Muscle of arm (tissue), 14 donors: ENCODE results near the gene G6PC2. TPM values are rescaled to one million over a fixed set of nuclear protein-coding genes. Genes with fewer than 3 reads are reported as not detected.
"Not testable (repeated sequence)": the region's sequence is repeated elsewhere in the genome, so short reads cannot be mapped to it uniquely, and the experiment has no call there.

Source experiments
- DNase-seq: peaks from one replicate; pipeline ENCODE4 v3.0.0-alpha.2; 2013
- long read RNA-seq, 11 donors: transcript quantifications; one replicate each; lab custom pipeline, GENCODE V29; 2026
- polyA plus RNA-seq, 12 donors: library from polyadenylated mRNA; unstranded; fragments of 120-200 nt; gene quantifications; one replicate each; pipeline ENCODE4 v1.2.1, GENCODE V29; 2013; ENCODE audit not compliant: insufficient read length in 12 of 12

Gene G6PC2
- polyA plus RNA-seq: not detected
- long read RNA-seq, donor 1: 0 reads
- long read RNA-seq, donor 2: 0 reads
- long read RNA-seq, donor 3: 0 reads
- long read RNA-seq, donor 4: 0 reads
- long read RNA-seq, donor 5: 0 reads
- long read RNA-seq, donor 6: 0 reads
- long read RNA-seq, donor 7: 0 reads
- long read RNA-seq, donor 8: 0 reads
- long read RNA-seq, donor 9: 0 reads
- long read RNA-seq, donor 10: 0 reads
- long read RNA-seq, donor 11: 0 reads

- DNase-seq: no peak
Measured at GRCh38 chr2:168901003-168901402, at the start of gene G6PC2. Gene G6PC2, plus strand, starts transcription at chr2:168901291. Its CDS starts 41 bp downstream, at chr2:168901332.

DNA sequence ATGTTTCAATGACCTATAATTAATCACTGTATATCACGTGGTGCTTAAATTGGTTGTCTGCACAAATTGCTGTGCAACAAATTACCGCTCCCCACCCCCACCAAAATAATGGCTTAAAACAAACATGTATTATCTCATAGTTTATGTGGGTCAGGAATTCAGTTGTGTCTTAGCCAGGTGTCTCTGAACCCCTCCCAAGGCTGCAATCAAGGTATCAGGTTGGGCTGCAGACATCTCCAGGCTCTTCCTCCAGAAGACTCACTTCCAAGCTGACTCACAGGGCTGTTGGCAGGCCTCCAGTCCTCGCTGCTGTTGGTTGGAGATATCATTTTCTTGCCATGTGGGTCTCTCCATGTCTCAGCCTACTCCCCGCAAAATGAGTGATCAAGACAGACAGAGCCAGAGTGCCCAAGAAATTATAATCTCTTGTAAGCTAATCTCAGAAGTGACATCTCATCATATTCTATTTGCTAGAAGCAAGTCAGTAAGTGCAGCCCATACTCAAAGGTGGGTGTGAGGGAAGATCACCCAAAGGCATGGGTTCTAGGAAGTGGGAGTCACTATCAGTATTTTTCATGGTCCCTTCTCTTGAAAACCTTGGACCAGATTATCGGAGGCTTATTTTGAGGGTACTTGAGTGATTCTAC, 49.3 kb upstream of the G6PC2 start:
- no peak for DNase-seq

DNA sequence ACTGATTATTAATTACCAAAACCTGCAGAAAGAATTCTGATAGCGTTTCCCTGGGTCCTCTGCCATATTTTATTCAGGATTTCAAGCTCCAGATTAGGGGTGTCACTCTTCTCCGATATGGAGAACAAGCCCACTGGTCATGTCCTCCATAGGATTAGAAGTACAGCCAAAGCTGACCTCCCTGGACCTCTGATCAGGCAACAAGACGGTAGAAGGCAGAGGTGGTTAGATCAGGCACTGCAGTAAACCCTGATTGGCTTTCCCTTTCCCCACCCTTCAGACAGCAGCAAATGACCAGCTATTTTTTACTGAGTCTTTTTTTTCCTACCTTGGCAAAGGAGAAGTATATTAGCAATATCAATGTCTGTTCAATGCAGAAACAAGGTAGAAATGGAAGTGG, 48.6 kb upstream of the G6PC2 start:
- DNase-seq: no peak

DNA sequence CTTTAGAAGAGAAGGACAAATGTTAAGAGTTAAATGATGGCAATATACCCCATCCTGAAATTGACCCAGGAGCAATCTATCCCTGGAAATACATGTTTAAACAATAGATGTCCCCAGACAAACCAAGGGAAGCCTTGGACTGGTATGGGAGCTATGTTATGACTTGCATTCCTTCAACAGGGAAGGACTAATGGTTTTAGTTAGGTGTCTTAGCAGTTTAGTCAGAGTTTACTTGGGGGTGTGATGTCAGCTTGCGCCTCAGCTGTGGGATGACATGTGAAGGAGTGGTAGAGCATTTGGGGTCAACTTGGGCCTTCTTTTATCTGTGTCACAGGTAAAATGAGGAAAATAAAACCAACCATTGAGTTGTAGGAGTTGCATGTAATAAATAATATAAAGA, 47.6 kb upstream of the G6PC2 start:
- DNase-seq: no peak

GRCh38 chr2:168854651-168855050, 46.4 kb upstream of the G6PC2 start:
- no peak for DNase-seq

DNA sequence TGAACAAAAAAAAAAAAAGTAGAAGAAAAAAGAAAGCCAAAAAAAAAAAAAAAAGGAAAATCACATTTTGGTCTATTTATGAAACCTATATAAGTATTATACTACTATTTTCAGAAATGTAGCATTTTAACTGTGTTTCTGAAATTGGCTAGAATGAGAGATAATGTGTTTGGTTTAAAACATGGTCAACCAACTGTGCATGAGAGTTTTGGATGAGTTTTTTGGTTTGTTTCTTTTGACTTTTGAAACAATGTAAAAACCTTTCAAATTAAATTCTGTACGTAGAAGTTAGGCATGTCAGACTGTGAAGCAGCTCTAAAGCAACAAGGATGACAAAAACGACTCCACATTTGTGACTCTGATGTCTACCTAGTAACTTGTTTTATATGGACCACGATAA, 45.5 kb upstream of the G6PC2 start:
- no peak for DNase-seq

GRCh38 chr2:168858146-168858545, 42.9 kb upstream of the G6PC2 start:
- no peak for DNase-seq

DNA sequence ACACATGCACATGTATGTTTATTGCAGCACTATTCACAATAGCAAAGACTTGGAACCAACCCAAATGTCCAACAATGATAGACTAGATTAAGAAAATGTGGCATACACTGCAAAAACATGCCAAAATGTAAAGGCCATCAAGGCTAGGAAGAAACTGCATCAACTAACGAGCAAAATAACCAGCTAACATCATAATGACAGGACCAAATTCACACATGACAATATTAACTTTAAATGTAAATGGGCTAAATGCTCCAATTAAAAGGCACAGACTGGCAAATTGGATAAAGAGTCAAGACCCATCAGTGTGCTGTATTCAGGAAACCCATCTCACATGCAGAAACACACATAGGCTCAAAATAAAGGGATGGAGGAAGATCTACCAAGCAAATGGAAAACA, 33.9 kb upstream of the G6PC2 start:
- not testable (repeated sequence) for DNase-seq

DNA sequence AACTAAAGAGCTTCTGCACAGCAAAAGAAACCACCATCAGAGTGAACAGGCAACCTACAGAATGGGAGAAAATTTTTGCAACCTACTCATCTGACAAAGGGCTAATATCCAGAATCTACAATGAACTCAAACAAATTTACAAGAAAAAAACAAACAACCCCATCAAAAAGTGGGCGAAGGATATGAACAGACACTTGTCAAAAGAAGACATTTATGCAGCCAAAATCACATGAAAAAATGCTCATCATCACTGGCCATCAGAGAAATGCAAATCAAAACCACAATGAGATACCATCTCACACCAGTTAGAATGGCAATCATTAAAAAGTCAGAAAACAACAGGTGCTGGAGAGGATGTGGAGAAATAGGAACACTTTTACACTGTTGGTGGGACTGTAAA, 30.7 kb upstream of the G6PC2 start:
- DNase-seq: not testable (repeated sequence)

DNA sequence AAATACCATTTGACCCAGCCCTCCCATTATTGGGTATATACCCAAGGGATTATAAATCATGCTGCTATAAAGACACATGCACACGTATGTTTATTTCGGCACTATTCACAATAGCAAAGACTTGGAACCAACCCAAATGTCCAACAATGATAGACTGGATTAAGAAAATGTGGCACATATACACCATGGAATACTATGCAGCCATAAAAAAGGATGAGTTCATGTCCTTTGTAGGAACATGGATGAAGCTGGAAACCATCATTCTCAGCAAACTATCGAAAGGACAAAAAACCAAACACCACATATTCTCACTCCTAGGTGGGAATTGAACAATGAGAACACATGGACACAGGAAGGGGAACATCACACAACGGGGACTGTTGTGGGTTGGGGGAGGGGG, 30.3 kb upstream of the G6PC2 start:
- not testable (repeated sequence) for DNase-seq

DNA sequence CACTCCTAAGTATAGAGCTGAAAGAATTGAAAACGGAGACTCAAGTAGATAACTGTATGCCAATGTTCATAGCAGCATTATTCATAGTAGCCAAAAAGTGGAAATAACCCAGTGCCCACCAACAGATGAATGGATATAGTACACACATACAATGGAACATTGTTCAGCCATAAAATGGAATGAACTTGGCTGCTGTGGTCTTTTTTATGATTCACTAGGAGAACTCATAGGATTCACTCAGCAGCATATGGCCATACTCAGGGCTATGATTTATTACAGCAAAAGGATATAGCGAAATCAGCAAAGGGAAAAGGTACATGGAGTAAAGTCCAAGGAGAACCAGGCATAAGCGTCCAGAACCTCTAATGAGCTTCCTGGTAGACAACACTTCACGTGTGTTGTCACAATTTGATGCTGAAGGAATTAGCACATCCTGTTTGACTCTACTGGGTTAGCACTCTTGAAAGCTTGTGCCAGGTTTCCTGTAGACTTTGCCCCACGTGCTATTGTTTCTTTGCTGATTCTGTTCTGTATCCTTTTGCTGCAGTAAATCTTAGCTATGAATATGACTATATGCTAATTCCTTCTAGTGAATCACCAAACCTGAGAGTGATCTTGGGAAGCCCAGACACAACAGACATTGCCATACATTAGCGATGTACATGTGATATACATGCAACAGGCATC, 26.6 kb upstream of the G6PC2 start:
- DNase-seq: no peak

DNA sequence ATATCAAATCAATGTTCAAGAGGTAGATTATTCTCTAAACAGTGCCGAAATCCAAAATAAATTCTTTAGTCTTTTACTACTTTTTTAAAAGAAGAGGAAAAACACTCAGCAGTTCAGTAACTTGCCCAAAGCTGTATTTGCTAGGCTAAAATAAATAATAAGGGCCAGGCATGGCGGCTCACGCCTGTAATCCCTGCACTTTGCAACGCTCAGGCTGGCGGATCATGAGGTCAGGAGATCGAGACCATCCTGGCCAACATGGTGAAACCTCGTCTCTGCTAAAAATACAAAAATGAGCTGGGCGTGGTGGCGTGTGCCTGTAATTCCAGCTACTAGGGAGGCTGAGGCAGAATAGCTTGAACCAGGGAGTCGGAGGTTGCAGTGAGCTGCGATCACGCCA, 18.9 kb upstream of the G6PC2 start:
- not testable (repeated sequence) for DNase-seq

DNA sequence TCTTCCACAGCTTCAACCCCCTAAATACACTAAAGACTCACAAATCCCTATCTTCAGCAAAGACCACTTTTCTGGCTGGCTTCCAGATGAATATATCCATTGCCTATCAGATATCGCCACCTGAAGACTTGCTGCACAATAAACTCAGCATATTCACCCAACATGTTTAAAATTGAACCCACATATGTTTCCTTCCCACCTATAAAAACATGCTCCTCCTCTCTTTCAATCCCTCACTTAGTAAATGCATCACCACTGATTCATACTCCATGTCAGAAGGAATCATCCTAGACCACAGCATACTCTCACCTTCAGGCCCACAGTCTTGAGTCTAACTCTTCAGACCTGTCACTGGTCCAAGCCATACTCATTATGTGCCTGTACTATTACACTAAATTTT, 16.1 kb upstream of the G6PC2 start:
- peak; percentile 1 for DNase-seq

- DNase-seq: no peak
Measured at GRCh38 chr2:168889635-168890005, 11.5 kb upstream of the G6PC2 start.

GRCh38 chr2:168890006-168890782, 10.9 kb upstream of the G6PC2 start, which contains the start of gene SPC25:
Gene SPC25, minus strand, starts transcription at chr2:168890430. Its CDS starts 911 bp downstream, at chr2:168889519.
- DNase-seq: peak; percentile 91

- DNase-seq: no peak
Measured at GRCh38 chr2:168892327-168892726, 8.8 kb upstream of the G6PC2 start.

GRCh38 chr2:168894101-168894500, 7.0 kb upstream of the G6PC2 start:
- no peak for DNase-seq

DNA sequence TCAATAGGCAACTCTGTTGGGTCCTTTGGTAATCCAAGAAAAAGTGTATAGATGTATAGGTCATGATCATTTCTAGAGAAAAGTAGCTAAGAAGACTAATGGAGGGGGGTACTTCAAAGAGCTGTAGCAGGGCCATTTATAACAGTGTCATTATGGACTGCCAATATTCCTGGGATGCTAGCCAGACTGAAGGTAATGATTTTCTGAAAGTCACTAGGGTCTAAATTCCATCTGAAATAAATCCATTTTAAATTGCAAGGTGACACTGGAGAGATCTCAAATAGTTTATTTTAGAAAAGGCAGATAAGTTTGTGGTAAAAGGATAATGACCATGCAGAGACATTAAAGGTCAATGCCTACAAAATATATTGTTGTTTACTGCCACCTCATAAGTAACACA, 6.4 kb upstream of the G6PC2 start:
- DNase-seq: no peak

DNA sequence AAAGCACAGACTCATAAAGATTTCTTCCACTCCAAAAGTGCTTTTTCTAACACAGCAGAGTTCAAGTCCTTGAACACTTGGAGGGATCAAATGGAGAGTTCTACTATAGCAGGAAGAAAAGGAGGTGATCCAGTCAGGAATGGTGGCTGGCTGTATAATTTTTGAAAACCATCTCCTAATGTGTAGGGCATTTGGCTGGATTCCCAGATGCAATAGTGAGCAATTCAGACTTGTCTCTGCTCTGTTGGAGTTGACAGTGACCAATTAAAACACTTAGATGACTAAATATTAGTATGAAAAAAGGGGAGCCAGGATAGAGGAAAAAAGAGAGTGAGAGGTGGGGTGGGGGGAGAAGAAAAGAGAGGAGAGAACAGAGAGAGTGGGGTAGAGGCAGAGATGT, 5.3 kb upstream of the G6PC2 start:
- DNase-seq: no peak

DNA sequence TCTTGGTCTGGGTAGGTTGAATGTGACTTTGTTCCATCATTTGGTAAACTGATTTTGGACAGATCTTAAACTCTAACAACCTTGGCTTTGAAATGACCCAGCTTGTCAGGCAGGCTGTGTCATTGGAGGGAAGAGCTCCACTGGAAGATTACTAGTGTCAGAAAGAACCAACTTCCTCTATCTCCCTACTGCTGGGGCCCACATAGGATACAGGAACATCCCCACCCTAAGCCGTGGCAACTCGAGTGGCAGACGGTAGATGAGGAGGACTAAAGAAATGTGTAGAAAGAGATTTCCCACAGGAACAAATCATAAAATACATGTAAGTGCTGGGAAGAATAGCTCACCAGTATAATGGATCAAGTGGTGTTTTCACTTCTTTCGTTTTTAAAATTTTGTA, 4.3 kb upstream of the G6PC2 start:
- DNase-seq: no peak

DNA sequence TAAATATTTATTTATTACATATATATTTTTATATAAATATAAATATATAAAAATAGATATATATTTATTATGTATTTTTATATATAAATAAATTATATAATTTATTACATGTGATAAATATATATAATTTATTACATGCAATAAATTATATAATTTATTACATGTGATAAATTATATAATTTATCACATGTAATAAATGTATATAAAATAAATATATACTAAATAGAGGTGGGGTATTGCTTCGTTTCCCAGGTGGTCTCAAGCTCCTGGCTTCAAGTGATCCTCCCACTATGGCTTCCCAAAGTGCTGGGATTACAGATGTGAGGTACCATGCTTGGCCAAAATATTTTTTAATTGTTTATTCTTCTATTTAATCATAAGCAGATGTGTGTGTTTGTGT, 3.6 kb upstream of the G6PC2 start:
- DNase-seq: no peak

DNA sequence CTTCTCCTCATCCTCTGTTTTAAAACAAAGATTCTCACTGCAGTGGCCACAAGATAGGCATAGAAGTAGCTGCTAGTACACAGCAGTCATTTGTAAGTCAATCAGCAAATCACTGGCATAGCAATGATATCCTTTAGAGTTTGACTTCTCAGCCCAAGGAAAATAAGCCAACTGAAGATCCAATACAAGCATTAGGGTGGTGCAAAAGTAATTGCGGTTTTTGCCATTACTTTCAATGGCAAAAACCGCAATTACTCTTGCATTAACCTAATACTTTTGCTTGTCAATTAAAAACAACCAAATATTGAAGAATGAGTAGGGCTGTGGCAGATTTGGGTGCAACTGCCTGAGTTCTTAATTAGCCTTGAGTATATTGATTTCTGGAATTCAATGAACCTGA, 2.8 kb downstream of the G6PC2 start:
- no peak for DNase-seq
